Measurements from ENCODE around the gene FURIN. TPM values are rescaled to one million over a fixed set of nuclear protein-coding genes. Genes with fewer than 3 reads are reported as not detected.

Gene FURIN
- total RNA-seq, 1 experiment from 2014 or later = 62.0 TPM

- H3K9me3 ChIP-seq (ENCODE audit: control insufficient read depth, insufficient read depth, low read depth, low read length) = no peaks in the 10 kb centered on the region
- no peak for TF ChIP-seq CTCF (IDR thresholded peaks at IDR 0.05)
- no peak for TF ChIP-seq REST (IDR thresholded peaks at IDR 0.05; ENCODE audit: insufficient read depth in 1 of 2, low read depth in 2 of 2, low read length in 1 of 2)
- TF ChIP-seq SIN3A (IDR thresholded peaks at IDR 0.05; ENCODE audit: borderline replicate concordance, insufficient read depth, low read depth, low read length) = no peak
- no peak for TF ChIP-seq POLR2AphosphoS5 (IDR thresholded peaks at IDR 0.05; ENCODE audit: low read depth, low read length)
- TF ChIP-seq TCF7L2 (IDR thresholded peaks at IDR 0.05; ENCODE audit: low read depth, low read length) = no peak
- no peak for DNase-seq (ENCODE audit: low read depth, low spot score)
- H3K4me1 ChIP-seq (ENCODE audit: control insufficient read depth, insufficient read depth, low read length) = peaks cover 57% of the 10 kb centered on the region
- in situ Hi-C loops (cut with HindIII; ENCODE audit: low pct_unique_long_range_greater_than_20kb, low sequenced_read_pairs) = no loop called here
- no peak overlapping the region; the same call in 1 of the 2 replicates for H3K27ac ChIP-seq (ENCODE audit: low read length)
- H3K36me3 ChIP-seq (ENCODE audit: control insufficient read depth, insufficient read depth, low read length) = no peaks in the 10 kb centered on the region
- ChIA-PET POLR2A (no interaction called here), CTCF (no interaction called here)
- intact Hi-C loops (cut with micrococcal nuclease; ENCODE audit: unreplicated experiment) = no loop called here
- no peak for ATAC-seq
- no TSS peak for BruUV-seq (replicated peaks)
- H3K27me3 ChIP-seq (ENCODE audit: control insufficient read depth, insufficient read depth, low read length) = no peaks in the 10 kb centered on the region
- H3K4me3 ChIP-seq (ENCODE audit: low read depth in 2 of 2, low read length in 2 of 2) = no peak overlapping the region
Measured at GRCh38 chr15:90863987-90864386, 4.4 kb upstream of the FURIN start.

GRCh38 chr15:90864507-90864906, 3.9 kb upstream of the FURIN start:
- no peaks in the 10 kb centered on the region for H3K9me3 ChIP-seq (ENCODE audit: control insufficient read depth, insufficient read depth, low read depth, low read length)
- intact Hi-C loops (cut with micrococcal nuclease; ENCODE audit: unreplicated experiment) = no loop called here
- H3K4me1 ChIP-seq (ENCODE audit: control insufficient read depth, insufficient read depth, low read length) = peaks cover 59% of the 10 kb centered on the region
- DNase-seq (ENCODE audit: low read depth, low spot score) = no peak
- BruUV-seq (replicated peaks) = no TSS peak
- ChIA-PET CTCF (no interaction called here), POLR2A (no interaction called here)
- H3K36me3 ChIP-seq (ENCODE audit: control insufficient read depth, insufficient read depth, low read length) = no peaks in the 10 kb centered on the region
- ATAC-seq = no peak
- no peaks in the 10 kb centered on the region for H3K27me3 ChIP-seq (ENCODE audit: control insufficient read depth, insufficient read depth, low read length)
- TF ChIP-seq SIN3A (IDR thresholded peaks at IDR 0.05; ENCODE audit: borderline replicate concordance, insufficient read depth, low read depth, low read length) (no peak), CTCF (IDR thresholded peaks at IDR 0.05) (no peak), TCF7L2 (IDR thresholded peaks at IDR 0.05; ENCODE audit: low read depth, low read length) (no peak), REST (IDR thresholded peaks at IDR 0.05; ENCODE audit: insufficient read depth in 1 of 2, low read depth in 2 of 2, low read length in 1 of 2) (no peak)
- no peak overlapping the region for H3K4me3 ChIP-seq (ENCODE audit: low read depth in 2 of 2, low read length in 2 of 2)
- in situ Hi-C loops (cut with HindIII; ENCODE audit: low pct_unique_long_range_greater_than_20kb, low sequenced_read_pairs) = no loop called here
- H3K27ac ChIP-seq (ENCODE audit: low read length) = no peak overlapping the region
